Measurements from ENCODE around the gene TNRC18.

- TF ChIP-seq EZH2 (IDR thresholded peaks at IDR 0.05; ENCODE audit: insufficient read depth, poor library complexity, severe bottlenecking) = no peak
- no peak for TF ChIP-seq EZH2phosphoT487 (IDR thresholded peaks at IDR 0.05; ENCODE audit: insufficient read depth, low read depth)
These were observed 112.7 kb downstream of the TNRC18 start for GRCh38 chr7:5310822-5311405.

Measured in GM23248 (cell line).